BJ (cell line): ENCODE results near the gene CELA2B. TPM values are rescaled to one million over a fixed set of nuclear protein-coding genes. Genes with fewer than 3 reads are reported as not detected.
"Not testable (repeated sequence)": the region's sequence is repeated elsewhere in the genome, so short reads cannot be mapped to it uniquely, and the experiment has no call there.

Source experiments
- CTCF ChIA-PET: fragments of 350-600 bp; formaldehyde crosslinking; extraction: SDS; loops from one replicate; lab custom pipeline; 2021; ENCODE audit warnings: antibody characterized with exemption, inconsistent platforms; lab: Yijun Ruan, JAX
- POLR2A ChIA-PET: fragments of 300-600 bp; sonication (Branson Sonifier 250); formaldehyde crosslinking; extraction: SDS; loops from one replicate; lab custom pipeline; 2021; ENCODE audit warnings: antibody characterized with exemption; lab: Charles Lee
- DNase-seq: peaks from one replicate; pipeline ENCODE4 v3.0.0-alpha.2; 2011; ENCODE audit warnings: low read depth
- H3K27me3 ChIP-seq: 2 replicates; pipeline ENCODE4 v1.6.0; 2011; ENCODE audit warnings: low read length; ENCODE audit not compliant: control insufficient read depth, insufficient read depth
- H3K36me3 ChIP-seq: 2 replicates; pipeline ENCODE4 v1.5.1; 2011; ENCODE audit warnings: low read length; ENCODE audit not compliant: control insufficient read depth, insufficient read depth
- H3K4me3 ChIP-seq: 2 replicates; pipeline ENCODE4 v1.5.1; 2011; ENCODE audit warnings: low read depth, mild to moderate bottlenecking, control low read depth, low read length
- polyA plus RNA-seq: library from polyadenylated mRNA; depleted of rRNA; stranded (reverse); fragments of >200 nt; gene quantifications from 2 replicates; pipeline ENCODE4 v1.2.3, GENCODE V29; 2011
- TF ChIP-seq, protein P1 (sequence below): IDR thresholded peaks from 2 replicates; pipeline ENCODE4 v1.5.1; 2011; ENCODE audit warnings: low read depth, mild to moderate bottlenecking, control low read depth, inconsistent platforms, low read length, moderate library complexity; ENCODE audit not compliant: insufficient read depth

Gene CELA2B
- polyA plus RNA-seq, 1 experiment = not detected

DNA sequence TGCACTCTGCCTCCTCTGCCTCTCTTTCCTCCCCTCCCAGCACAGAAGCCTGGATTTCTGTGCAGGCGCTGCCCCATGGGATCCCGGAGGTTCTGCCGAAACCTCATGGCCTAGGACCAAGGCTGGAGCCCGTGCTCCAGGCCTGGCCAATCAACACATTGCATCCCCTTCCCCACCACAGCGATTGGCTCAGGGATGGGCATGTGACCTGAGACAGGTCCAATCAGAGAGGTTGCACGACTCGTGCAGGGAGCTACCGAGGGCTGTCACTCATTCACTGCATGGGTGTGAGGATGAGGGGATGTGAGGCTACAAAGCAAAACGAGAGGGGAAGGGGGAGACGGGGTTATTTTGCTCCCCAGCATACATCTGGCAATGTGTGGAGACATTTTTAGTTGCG, 3.3 kb upstream of the CELA2B start:
- Histone ChIP-seq H3K36me3 (no peaks in the 10 kb centered on the region), H3K27me3 (no peaks in the 10 kb centered on the region), H3K4me3 (no peak overlapping the region)
- DNase-seq = no peak
- TF ChIP-seq, protein P1, sequence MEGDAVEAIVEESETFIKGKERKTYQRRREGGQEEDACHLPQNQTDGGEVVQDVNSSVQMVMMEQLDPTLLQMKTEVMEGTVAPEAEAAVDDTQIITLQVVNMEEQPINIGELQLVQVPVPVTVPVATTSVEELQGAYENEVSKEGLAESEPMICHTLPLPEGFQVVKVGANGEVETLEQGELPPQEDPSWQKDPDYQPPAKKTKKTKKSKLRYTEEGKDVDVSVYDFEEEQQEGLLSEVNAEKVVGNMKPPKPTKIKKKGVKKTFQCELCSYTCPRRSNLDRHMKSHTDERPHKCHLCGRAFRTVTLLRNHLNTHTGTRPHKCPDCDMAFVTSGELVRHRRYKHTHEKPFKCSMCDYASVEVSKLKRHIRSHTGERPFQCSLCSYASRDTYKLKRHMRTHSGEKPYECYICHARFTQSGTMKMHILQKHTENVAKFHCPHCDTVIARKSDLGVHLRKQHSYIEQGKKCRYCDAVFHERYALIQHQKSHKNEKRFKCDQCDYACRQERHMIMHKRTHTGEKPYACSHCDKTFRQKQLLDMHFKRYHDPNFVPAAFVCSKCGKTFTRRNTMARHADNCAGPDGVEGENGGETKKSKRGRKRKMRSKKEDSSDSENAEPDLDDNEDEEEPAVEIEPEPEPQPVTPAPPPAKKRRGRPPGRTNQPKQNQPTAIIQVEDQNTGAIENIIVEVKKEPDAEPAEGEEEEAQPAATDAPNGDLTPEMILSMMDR = no peak
- CTCF ChIA-PET = no interaction called here
- POLR2A ChIA-PET = no interaction called here

DNA sequence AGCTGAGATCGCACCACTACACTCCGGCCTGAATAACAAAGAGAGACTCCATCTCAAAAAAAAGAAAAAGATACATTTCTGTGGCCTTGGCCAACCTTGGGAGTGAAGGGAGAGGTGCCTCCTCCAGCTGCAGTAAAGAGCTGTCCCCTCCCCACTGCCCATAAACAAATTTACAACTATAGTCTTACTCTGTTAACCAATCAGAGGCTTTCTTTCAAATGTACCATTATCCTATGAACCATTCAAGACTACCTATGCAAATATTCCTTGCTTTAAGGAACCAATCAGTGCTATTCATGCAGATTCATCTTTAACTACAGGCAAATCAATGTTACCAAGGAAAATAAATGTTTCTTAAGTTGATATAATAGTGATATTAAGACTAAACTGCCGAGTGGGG, 1.0 kb downstream of the CELA2B start:
- POLR2A ChIA-PET = no interaction called here
- CTCF ChIA-PET = no interaction called here
- TF ChIP-seq, protein P1 = no peak
- H3K36me3 ChIP-seq = no peaks in the 10 kb centered on the region
- no peaks in the 10 kb centered on the region for H3K27me3 ChIP-seq
- H3K4me3 ChIP-seq = no peak overlapping the region
- DNase-seq = no peak

DNA sequence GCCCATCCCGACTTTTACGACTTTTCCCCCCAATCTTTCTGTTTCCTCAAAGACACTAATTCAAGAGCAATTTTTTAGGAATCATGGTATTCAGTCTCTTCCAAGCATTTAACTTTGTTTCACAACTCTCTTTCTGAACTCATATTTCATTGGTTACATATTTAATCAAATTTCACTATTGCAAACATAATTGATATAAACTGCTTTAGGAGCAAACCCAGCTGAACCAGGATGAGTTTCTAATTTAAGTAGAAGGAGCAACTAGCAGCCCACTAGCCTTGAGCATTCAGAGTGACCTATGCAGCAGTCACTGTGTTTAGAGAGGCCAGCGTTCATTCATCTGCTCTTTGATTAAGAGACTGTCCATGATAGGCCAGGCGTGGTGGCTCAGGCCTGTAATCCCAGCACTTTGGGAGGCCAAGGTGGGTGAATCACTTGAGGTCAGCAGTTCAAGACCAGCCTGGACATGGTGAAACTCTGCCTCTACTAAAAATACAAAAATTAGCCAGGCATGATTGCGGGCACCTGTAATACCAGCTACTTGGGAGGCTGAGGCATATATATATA, 1.8 kb downstream of the CELA2B start:
- H3K4me3 ChIP-seq = no peak overlapping the region
- no peaks in the 10 kb centered on the region for H3K27me3 ChIP-seq
- H3K36me3 ChIP-seq = no peaks in the 10 kb centered on the region
- ChIA-PET POLR2A (no interaction called here), CTCF (no interaction called here)
- DNase-seq = no peak
- TF ChIP-seq, protein P1 = no peak

DNA sequence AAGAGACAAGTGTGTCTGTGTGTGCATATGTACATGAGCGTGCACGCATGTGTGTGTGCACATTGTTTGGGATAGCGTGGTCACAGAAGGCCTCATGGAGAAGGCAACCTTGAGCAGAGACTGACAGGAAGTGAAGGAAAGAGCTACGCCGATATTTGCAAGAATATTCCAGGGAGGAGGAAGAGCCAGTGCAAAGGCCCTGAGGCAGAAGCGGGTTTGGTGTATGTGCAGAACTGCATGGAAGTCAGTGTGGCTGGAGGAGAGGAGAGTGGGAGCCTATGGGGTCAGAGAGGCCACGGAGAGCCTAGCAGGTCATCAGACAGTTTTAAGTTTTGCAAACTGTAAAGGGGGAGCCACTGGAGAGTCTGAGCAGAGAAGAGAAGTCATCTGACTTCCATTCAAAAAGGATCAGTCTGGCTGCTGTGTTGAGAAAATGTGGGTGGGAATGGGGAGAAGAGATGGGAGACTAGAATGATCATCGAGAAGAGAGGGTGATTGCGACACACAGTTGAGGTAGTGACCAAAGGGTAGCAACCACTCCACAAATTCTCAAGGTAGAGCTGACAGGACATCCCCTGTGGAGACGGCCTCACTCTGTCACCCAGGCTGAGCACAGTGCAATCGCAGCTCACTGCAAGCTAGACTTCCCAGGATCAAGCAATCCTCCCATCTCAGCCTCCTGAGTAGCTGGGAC, 3.9 kb downstream of the CELA2B start:
- no peak overlapping the region for H3K4me3 ChIP-seq
- TF ChIP-seq, protein P1 = no peak
- POLR2A ChIA-PET = no interaction called here
- no peak for DNase-seq
- no peaks in the 10 kb centered on the region for H3K27me3 ChIP-seq
- no peaks in the 10 kb centered on the region for H3K36me3 ChIP-seq
- CTCF ChIA-PET = interaction anchor here (1.4 kb wide), 1 partner anchor 157 kb away, joined by 4 read pairs; no protein-coding TSS in a partner anchor

DNA sequence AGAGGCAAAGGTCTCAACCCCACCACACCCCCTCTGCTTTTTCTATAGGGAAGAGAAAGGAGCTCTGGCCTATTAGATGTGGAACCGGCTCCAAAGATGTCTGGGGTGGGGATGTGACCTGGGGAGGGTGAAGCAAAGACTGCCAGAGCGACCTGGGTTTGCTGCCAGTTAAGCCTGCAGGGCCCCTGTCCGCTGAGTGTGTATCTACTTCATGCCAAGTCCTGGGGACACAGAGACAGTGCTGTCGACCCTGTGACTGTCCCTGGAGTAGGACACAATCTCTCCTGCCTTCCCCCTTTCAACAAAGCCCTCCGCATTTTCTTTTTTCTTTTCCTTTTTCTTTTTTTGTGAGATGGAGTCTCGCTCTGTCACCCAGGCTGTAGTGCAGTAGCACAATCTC, 6.6 kb downstream of the CELA2B start:
- H3K27me3 ChIP-seq, H3K36me3 ChIP-seq, POLR2A ChIA-PET, CTCF ChIA-PET, DNase-seq, H3K4me3 ChIP-seq: not testable (repeated sequence)

DNA sequence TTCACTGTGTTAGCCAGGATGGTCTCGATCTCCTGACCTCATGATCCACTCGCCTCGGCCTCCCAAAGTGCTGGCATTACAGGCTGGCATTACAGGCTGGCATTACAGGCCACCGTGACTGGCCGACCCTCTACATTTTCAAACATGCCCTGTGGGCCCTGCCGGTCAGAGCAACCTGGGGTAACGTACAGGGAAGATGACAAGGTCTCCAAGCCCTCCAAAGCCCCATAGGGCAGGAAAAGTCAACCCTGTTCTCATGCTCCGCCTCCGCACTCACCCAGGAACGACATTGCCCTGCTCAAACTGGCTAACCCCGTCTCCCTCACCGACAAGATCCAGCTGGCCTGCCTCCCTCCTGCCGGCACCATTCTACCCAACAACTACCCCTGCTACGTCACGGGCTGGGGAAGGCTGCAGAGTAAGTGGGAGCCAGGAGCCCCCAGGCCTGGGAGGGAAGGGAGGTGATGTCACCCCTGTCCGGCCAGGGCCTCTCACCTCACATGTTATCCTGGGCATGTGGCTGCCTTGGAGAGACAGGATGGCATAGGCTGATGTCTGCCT, 7.2 kb downstream of the CELA2B start:
- DNase-seq, POLR2A ChIA-PET, H3K4me3 ChIP-seq, CTCF ChIA-PET, H3K27me3 ChIP-seq, H3K36me3 ChIP-seq: not testable (repeated sequence)
